GM04503 (cell line): ENCODE measurements around the gene CCDC24.

Experiments used
- DNase-seq: peaks from one replicate; pipeline ENCODE4 v3.0.0-alpha.2; 2012; ENCODE audit warnings: low read depth

The CCDC24 gene

DNA sequence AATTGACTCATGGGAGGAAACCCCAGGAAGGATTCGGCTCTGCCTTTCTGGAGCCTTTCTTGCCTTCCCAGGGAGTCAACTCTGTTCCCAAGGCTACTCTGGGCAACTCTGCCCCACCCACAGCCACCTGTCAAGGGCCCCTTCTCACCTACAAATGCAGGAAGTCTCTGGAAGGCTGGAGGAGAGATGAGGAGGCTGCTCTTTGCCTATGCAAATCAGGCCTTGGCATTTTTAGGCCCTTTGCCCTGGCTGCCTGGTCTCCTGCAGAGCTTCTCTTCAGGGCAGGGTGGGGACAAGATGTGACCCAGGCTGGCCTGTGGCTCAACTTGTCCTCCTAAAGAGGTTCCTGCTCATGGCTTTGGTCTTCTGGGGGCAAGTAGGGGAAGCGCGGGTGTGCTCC lies 34.4 kb downstream of the CCDC24 start:
- no peak for DNase-seq

GRCh38 chr1:44027320-44027719 lies 35.9 kb downstream of the CCDC24 start:
- no peak for DNase-seq

DNA sequence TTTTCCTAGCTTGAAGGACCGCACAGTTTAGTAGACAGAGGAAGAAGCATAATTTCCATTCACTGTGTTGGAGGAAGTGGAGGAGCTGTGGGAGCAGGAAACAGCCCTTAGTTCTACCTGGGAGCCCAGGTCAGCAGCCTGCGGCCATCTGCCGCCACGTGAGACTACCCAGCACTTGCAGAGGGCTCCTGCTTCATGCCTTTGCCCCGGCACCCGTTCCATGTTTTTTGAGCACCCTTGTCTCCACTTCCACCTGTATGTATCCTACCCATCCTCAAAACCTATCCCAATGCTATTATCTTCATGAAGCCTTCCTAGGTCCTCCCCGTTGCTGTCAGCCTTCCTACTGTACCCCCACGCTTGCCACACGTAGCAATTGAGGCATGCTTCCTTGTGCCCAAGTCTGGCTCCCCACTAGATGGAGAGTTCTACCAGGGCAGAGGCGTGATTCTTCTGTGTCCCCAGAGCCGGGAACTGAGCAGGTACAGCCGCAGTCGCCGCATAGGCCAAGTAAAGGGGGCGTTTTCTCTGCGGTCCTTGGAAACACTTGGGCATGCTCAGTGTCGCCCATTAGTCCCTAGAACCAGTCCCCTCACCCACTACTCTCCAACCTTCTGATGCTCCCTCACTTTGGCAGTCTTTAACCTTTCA lies 38.0 kb downstream of the CCDC24 start:
- DNase-seq = no peak

- DNase-seq = no peak
These were observed 38.7 kb downstream of the CCDC24 start for GRCh38 chr1:44029911-44030604.

DNA sequence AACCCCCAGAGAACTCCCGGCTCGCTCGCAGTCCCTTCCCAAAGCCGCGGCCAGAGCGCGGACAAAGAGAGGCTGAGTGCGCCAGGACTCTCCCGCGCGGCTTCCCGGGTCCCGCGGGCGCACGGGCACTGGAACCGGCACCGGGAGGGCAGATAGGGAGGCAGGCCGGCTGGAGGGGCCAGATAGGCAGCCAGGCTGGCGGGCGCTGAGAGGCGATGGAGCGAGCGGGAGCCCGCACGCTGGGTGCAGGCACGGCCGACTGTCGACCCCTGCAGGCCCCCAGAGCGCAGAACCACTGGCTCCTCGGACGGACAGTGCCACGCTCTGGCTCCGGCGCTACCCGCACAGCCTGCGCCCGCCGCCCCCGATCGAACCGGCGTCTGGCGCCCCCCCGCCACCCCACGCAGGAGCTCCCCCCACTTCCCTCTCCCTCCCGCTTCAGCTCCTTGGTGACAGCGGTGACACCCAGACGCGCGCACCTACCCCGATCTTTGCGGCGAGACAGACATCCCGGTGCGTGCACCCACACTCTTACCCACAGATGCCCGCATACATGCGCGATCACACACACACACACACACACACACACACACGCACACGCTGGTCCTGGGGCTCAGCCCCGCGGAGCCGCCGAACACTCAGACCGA lies 39.3 kb downstream of the CCDC24 start:
- DNase-seq = no peak

DNA sequence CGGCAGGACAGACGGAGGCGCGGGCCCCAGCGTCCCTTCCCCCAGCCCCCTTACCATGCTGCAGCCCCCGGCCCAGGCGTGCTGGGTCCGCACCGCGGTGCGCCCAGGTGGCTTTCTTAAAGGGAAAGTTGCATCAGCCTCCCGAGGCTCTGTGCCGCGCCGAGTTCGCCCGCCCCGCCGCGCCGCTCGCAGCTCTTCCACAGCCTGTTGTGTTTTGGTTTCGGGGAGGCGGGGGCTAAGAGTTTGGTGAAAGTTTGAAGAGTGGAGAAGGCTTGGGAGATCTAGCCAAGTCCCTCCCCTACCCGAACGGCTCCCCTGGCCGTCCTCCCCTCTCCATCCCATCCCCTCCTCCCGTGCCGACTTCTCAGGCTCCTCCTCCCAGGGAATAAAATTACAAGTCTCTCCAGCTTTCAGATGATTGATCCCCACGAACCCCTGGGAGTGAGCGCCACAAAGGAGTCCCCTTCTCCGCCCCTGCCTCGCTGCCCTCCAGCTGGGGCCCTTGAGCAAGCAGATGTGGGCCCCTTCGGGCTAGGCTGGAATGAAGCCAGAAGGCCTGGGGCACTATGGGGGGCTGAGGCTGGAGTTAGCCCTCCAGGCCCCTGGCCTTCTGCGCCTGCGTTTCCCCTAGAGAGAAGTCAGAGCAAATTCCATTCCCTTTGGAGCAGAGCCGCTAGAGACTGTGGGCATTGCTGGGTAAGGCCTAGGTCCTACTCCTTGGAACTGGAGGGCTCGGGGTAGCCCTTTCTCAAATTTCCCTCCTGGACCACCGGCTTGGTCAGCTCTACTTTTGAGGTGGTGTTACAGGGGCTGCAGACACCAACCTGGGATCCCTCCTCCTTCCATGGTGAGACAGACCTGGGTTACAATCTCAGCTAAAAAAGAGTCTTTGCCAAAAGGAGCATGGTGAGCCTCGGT lies 40.1 kb downstream of the CCDC24 start, which contains the start of gene SLC6A9:
SLC6A9 (minus strand) TSS at position 211 of the 918 bp plus-strand sequence. CDS start 7,185 bp downstream, outside the sequence.
- no peak for DNase-seq

- no peak for DNase-seq
These were observed 40.9 kb downstream of the CCDC24 start for GRCh38 chr1:44032170-44032790.

DNA sequence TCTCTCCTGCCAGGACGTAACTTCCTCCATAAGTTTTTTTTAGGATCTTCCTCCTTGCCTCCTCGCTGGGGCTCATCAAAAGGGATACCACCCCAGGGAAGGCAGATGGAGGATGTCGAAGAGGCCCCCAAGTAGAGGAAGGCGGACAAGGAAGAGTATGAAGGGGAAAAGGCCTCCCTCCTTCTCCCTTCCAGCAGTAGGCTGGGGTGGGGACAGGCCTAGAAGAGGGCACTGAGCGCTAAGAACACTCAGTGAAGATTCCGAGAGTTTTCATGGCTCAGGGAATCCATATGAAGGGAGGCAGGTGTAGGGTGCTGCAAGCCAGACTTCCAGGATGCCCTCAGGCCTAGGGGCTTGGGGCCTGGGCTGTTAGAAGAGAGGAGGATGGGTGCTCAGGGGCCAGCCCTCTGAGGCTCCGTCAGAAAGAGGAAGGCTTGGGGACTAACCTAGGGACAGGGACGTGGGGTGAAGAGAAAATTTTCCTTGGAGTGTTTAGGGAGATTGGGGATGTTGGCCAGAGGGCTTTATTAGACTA lies 41.7 kb downstream of the CCDC24 start:
- no peak for DNase-seq

GRCh38 chr1:44033756-44034155 lies 42.4 kb downstream of the CCDC24 start:
- DNase-seq = no peak

DNA sequence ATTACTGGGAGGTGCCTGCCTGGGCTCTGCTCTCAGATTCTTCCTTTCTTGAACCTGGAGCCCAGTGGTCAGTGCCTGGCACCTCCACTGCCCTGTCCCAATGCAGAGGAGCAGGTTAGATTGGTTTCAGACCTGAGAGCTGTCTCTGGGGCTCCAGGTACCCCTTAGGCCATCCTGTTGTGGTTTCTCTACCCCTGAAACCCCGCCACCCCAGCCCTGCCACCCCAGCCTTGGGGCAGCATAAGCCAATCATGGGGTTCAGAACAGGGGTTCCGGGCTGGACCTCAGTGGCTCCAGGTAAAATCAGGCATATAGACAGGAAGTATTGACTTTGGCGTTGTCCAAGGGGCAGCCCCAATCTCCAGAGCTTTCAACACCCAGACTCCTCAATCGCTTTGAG lies 43.0 kb downstream of the CCDC24 start:
- no peak for DNase-seq

GRCh38 chr1:44034976-44035716 lies 43.7 kb downstream of the CCDC24 start:
- DNase-seq = no peak

GRCh38 chr1:44035726-44036408 lies 44.5 kb downstream of the CCDC24 start:
- no peak for DNase-seq

DNA sequence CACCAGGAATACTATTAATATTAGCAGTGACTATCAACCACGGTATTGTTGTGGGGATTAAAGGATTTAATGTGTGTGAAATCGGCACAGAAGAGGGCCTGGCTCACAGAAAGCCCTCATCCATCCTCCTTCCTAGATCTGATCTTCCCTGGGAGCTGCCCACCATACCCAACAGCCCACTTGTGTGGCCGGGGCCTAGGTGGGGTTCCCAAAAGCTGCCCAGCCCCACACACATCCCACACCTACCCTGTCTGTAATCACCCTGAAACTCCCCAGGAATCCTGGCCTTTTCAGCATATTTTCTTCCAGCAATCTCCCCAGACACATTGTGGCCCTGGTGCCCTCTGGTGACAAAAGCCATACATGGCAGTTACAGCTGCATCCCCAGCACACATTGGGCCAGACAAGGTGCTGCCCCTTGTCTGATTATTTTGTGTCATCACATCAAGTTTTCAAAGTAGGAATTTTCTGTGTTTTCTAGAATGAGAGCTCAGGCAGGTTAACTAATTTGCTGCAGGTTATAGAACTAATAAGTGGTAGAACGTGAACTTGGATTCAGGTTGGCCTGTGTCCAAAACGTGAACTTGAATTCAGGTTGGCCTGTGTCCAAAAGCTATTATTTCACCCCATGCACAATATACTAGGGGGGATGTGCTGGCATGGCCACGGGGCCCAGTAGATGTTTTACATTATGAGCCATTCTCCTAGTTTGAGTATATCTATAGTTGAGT lies 45.2 kb downstream of the CCDC24 start:
- DNase-seq = no peak

GRCh38 chr1:44037154-44037553 lies 45.8 kb downstream of the CCDC24 start:
- DNase-seq = no peak

- DNase-seq = no peak
These were observed 47.7 kb downstream of the CCDC24 start for GRCh38 chr1:44038876-44039657.

GRCh38 chr1:44040418-44040817 lies 49.0 kb downstream of the CCDC24 start:
- no peak for DNase-seq

DNA sequence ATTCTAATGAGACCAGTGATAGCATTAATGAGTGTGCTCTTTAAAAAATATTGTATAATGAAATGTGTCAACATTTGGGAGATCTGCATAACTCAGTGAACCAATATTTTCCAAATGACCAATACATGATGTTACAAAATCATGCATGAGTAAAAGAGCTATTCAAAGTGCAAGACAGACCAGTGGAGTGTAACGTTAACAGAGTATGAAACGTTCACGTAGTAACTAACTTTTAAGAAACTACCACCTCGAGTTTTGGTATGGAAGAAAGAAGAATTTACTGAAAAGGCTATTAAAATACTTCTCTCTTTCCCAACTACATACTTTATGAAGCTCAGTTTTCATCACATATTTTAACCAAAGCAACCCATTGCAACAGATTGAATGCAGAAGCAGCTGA lies 49.4 kb downstream of the CCDC24 start:
- DNase-seq = no peak
